ENCODE measurements around the gene ITPK1.

Gene ITPK1

DNA sequence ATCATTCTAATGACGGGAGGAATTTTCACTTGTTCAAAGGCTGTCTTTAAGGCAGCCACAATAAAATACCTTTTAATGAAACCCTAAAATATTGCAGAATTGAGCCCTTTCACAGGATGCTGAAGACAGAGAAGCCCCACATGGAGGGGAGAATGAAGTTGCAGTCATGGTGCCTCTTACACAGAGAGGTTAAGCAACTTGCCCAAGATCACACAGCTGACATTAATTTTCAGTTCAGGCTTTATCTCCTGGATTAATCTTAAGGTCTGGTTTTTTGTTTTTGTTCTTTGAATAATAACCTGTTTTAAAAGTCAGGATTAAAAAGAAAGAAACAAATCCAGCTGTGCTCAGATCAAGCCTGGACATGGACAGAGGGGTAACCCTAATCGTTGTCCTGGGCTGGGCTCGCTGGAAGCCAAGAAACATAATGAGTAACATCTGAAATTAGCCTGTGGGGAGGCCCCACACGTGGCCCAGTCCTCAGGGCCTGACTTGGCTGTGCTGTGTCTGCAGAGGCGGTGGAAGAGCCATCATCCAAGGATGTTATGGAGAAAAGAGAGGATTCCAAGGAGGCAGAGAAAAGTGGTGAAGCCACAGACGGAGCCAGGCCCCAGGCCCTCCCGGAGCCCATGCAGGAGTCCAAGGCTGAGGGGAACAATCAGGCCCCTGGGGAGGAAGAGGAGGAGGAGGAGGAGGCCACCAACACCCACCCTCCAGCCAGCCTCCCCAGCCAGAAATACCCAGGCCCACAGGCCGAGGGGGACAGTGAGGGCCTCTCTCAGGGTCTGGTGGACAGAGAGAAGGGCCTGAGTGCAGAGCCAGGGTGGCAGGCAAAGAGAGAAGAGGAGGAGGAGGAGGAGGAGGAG is 184.8 kb downstream of the ITPK1 start:
- no peak for DNase-seq

DNA sequence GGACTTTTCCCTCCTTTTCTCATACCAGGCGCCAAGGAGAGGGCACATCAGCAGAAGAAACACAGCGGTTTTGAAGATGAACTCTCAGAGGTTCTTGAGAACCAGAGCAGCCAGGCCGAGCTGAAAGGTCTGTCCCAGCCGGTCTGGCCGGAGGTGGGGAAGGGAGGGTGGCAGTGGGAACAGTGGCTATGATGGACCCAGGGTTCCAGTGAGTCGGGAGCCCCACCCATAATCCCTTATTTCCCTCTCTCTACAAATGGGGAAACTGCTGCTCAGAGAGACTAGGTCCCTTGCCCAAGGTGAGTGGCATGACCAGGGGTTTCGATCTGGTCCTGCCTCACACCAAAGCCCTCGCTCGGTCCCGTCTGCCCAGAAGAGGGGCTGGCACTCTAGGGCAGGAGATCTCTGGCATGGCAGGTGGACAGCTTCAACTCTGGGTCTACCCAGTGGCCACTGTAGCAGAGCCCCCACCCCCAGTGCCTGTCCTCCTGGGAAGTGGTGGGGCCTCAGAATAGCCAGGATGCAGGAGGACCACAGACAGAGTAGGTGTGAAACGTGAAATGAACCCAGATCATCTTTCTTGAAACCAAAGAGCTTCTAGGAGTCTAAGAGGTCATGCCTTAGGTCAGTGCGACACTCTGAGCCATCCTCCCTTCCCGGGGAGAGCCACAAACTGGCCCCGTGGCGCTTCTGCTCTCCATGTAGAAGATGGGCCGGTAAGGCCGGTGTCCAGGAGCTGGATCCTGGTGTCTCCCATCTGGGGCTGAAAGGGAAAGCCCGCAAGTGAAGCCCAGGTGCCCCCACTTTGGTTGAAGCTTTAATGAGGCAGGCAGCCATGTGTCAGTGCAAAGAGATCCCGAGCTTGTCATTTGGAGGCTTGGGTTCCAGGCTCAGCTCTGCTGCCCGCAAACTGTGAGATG is 185.8 kb downstream of the ITPK1 start:
- DNase-seq: no peak

DNA sequence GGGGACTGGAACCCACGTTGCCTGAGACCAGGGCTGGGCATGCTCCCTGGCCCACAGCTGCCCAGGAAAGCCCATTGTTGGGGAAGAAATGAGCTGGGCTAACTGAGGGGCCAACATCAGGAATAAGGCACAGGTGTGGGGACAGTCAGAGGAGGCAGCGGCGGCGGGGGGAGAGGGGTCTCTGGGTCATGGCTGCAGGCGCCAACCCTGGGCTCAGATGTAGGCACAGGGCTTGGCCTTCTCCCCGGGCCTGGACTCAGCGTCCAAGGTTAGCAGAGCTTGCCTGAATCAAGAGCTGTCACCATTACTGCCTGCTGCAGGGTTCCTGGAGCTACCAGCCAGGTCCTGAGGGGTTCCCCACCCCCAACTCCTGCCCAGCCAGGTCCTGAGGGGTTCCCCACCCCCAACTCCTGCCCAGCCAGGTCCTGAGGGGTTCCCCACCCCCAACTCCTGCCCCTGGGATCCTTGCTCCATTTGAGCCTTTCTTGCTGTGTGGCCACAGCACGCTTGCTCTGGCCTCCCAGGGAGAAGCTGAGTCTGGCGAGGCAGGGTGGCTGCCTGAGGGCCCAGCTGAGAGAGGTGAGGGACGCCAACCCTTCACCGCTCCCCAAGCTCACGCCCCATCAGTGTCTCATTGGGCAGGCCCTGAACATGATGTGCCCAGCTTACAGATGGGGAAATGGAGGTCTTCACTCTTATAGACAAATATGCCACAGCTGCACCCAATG is 186.6 kb downstream of the ITPK1 start:
- no peak for DNase-seq

DNA sequence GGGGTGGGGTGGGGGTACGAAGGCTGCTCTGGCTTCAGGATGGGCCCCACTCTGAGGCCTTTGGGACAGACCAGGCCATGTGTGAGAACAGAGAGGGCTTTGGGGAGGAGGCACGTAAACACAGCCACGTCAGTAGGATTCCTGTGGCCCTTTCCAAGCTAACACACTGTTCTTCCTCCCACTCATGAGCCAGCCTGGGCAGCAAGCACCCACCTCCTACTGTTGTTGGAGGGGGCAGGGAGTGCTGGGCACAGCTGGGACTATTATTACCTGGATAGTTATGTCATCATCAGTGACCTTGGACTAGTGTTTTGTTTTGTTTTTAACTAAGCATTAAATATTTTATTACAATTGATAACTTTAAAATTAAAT is 187.5 kb downstream of the ITPK1 start:
- DNase-seq: no peak

DNA sequence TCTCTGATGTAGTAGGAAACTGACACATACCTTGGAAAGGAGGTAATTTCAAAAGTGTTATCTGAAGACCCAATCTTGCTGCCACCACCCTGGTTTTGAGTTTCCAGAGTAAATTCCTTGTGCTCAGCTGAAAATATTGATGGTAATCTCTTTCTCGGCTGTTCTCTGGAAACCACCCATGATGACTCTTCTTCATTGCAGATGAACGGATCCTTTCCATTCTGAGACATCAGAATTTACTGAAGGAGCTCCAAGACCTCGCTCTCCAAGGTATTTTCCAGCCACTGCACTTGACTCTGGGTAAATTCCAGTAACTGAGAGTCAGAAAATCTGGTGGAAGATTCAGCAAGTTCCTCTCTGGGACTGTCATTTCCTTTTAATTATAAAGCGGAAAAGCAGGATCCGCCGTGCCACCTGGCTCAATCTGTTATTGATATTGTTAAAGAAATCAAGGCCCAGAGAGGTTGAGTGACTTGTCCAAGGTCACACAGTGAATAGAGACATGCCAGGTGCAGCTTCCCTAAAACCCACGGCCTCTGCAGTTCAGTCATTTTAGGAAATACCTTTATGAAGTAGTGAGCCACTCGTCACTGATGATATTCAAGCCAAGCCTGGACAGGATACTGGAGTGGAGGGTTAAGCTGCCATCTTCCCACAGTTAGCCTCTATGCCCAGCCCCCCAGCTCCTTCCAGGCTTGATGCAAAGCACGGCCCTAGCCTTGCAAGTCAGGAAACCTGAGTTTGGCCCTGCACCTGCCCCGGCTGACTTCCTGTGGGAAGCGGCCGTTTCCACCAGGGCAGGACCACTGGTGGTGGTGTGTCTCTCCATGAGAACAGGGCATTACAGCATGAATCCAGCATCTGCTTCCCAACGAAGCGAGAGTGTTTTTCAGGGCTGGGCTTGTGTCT is 188.1 kb downstream of the ITPK1 start:
- no peak for DNase-seq

DNA sequence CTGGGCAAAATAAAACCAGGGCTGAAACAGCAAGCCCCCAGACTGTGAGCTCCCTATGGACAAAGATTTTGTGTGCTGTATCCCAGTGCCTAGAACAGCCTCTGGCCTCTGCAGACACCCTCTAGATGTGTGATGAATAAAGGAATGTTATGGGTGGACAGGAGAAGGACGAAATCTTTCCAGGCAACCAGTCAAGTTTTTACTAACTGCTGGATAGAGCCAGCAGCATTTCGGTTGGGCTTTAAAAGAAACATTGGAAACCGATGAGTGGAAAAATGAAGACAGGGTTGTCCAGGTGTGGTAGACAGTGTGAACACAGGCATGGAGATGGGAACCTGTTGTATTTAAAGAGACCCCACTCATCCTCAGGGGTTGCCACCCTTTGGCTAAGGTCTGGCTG is 188.8 kb downstream of the ITPK1 start:
- DNase-seq: no peak

DNA sequence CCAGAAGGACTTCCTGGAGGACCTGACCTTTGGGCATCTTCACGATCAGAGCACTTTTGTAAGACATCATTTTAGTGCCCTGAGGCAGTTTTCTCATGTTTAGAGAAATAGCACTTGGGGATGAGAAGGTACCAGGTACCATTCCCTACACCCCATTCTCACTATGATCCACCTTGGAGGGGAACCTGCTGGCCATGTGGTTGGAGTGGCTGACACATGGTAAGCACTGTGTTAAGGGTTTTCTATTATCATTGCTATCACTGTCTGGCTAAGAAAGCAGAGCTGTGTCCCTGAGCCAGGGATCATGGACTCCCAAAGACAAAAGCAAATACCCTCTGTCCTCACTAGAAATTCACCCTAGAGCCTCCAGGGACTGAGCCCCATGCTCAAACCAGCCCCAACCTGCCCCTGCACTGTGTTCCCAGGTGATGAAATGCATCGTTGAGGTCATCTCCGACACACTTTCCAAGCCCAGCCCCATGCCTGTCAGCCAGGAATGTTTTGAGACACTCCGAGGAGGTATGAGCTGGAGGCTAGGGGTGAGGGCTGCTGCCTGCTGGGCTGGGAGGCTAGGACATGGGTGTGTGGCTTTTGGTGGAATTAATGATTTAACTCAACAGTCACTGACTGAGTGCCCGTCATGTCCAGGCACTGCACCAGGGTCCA is 189.4 kb downstream of the ITPK1 start:
- no peak for DNase-seq

DNA sequence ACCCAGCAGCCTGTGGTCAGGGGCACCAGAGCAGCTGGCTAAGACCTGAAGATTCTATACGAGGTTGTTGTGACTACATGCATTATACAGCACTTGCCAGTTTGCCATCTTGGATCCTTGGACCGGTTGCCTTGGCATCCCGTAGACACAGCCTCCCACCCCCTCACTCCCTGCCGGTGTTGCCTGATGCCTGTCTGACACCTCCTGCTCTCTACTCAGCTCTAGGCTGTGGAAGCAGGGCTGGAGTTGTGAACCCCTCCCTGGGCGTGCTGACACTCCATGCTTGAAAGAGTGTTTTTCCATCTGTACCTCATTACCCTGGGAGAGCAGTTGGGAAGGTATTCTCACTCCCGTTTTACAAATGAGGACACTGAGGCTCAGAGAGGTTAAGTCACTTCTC is 190.3 kb downstream of the ITPK1 start:
- no peak for DNase-seq

DNA sequence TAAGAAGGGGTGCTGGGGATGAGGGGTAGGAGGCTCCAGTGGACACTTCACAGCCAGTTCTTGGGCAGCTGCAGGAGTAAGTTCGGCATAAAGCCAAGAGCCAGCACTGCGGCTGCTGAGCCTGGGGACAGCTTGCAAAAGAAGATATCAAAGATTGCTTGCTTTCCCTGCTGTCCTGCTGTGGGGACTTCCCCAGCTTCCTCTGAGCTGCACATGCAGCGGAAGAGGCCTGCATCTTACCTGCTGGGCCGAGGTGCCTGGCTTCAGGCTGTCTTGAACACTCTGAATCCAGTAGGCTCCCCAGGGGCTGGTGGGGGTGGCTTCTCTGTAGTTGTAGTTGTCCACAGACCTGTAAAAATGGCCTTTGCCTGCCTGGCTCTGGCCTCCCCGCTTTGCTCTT is 191.5 kb downstream of the ITPK1 start:
- no peak for DNase-seq

DNA sequence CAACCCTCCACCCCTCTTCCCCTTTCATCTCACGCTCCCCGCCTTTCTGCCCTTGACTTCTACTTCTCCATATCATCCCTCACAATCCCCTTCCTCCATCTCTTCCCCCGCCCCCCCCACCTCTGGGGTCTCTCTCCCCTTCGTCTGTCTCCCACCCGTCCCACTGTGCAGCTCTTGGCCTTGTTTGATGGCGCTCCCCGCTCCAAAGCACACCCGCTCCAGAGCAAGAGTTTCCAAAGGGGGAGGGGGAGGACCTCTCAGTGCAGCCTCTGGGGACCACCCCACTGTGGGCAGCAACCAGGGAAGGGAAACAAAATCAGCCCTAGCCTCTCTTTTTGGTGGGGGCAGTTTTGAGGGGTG is 192.0 kb downstream of the ITPK1 start:
- no peak for DNase-seq

DNA sequence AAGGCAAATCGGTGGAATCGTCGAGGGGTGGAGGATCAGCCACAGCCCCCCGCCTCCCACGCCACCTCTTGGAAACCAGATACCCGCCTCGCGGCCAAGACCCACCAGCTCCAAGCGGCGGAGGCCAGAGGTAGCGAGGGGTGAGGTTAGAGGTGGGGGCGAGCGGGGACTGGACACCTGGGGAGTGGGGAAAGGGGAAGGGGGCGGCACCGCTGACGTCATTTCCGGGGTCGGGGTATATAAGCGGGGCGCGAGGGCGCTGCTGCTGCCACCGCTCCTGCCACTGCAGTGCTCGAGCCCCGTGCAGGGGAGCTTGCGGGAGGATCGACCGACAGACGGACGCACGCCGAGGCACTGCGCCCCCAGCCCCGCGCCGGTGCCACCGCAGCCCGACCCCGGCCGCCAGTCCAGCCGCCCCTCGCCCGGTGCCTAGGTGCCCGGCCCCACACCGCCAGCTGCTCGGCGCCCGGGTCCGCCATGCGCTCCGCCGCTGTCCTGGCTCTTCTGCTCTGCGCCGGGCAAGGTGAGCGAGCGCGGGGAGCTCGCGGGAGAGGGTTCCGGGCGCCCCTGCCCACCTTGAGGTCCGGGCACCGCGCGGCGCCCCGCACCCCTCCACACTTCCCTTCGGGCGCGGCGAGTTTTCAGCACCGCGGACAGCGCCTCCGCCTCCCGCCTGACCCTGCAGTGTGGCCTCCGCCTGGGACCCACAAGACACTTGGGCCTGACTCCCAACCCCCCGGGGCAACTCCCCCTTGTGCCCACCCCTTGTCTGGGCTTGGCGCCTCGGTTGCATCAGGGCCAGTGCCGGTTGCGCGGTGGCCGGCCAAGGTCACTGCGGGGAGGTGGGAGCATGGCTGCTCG is 192.6 kb downstream of the ITPK1 start, which contains the start of gene CHGA:
CHGA (plus strand) TSS at position 268 of the 861 bp plus-strand sequence; CDS start at position 478, 210 bp downstream.
- DNase-seq: no peak

DNA sequence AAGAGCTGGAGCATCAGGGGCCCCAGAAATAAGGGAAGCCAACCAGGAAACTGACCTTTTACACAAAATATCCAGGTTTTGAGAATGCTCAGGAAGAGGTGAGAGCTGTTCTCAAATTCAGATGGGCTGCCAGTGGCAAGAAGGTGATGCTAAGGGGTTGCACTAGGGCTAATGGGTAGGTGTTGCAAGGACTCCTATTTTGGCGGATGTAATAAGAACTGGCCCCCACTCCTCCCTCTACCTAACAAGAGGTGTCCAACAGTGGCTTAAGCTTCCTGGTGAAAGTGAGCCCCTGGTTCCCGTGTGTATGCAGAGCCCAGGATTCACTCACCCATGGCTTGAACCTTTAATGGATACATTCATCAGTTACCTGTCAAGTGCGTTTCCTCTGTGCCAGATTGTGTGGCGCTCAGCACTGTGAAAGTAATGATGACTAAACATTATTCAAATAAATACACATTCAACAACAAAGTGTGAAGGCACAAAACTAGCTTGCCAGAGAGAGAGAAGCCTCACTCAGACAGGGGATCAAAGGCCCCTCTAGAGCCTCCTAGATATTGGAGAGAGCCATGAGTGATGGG is 193.5 kb downstream of the ITPK1 start:
- DNase-seq: no peak

DNA sequence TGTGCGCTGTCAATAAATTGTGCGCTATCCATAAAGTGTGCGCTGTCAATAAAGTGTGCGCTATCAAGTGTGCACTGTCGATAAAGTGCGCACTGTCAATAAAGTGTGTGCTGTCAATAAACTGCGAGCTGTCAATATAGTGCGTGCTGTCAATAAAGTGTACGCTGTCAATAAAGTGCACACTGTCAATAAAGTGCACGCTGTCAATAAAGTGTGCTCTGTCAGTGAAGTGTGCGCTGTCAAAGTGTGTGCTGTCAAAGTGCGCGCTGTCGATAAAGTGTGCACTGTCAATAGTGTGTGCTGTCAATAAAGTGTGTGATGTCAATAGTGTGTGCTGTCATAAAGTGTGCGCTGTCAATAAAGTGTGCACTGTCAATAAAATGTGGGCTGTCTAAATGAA is 195.7 kb downstream of the ITPK1 start:
- DNase-seq: no peak

DNA sequence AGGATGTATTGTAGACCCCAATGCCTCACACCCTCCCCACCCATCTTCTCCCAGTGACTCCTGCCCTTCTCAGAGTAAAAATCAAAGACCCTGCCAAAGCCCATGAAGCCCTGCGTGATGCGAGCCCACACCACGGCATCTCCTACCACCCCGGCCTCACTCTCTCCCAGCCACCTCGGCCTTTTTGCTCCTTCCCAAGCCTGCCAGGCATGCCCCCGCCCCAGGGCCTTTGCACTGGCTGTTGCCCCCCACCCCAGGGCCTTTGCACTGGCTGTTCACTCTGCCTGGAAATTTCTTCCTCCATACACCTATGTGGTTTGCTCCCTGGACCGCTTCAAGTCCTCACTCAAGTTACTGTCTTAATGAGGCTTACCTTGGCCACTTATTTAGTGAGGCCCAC is 197.8 kb downstream of the ITPK1 start:
- DNase-seq: no peak

DNA sequence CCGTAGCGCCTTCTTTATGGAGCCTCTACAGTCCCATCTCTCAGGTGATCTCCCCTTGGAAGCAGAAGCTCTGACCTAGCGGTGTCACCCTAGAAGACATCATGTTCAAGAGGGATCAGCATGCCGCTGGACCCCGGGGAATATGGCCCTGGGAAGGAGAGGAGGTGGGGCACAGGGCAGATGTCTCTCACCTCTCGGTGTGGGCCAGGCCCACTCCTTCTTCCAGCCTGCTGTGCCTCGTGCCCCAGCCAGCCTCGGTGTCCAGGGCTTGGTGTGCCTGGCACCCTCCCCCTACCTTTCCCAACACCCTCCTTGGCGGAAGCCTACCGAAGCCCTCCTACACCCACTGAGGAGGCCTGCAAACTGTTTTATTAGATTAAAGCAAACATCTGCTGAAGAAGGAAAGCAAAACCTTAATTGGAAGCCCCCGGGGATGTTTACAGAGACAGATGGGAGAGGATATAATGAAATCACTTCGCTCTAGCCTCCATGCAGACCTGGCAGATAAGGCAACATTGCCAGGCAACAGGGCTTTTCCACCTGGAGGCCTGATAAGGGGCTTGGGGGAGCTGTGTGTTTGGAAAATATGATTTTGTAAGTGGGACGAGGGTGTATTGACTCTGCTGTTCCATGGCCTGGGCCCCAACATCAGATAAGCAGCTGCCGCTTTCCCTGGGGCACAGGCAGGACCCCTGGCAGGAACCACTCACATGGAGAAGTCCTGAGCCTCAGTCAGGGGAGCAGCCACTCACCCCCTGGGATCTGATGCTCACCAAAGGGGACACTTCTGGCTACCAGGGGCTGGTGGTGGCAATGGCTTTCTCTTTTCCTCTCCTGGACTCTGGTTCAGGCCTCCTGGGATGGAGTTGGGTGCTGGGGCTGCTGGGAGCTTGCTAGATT is 198.4 kb downstream of the ITPK1 start:
- DNase-seq: no peak

DNA sequence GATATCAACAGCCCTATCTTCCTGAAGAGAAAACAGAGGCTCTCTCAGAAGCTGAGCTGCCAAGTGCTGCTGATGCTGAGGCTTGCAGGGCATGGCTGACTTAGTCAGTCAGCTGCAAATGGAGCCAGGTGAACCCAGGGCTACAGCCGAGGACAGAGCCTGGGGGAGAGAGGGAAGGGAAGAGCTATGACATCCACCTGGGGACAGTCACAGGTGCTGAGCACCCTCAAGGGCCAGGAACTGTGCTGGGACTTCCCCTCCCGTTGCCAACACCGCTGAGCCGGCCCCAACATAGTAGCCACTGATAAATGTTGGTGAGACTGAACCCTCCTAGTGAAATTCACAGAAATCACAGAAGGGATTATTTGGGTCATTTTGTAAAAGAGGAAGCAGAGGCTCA is 199.5 kb downstream of the ITPK1 start:
- no peak for DNase-seq

DNA sequence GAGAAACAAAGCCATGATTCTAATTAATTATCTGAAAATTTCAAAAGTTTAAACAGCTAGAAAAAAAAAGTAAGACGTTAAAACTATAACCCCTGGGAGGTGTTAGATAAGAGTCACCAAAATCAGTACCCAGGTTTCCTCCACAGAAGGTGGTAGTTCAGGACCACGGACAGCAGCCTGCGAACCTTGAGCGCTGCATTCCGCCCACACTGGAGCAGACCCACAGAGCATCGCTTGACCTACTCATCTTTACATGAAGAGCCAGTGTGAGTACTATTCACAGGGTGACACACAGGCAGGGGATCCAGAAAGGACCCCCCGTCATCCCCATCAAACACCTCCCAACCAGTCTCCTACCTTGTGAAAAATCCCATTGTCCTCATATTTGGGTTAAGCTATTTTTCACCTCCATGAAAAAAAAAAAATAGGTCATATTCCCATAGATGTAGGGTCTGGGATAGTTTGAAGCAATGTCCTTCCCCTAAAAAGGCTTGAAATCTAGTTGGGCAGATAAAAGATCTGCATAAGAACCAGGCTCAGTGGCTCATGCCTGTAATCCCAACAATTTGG is 201.6 kb downstream of the ITPK1 start:
- DNase-seq: no peak

DNA sequence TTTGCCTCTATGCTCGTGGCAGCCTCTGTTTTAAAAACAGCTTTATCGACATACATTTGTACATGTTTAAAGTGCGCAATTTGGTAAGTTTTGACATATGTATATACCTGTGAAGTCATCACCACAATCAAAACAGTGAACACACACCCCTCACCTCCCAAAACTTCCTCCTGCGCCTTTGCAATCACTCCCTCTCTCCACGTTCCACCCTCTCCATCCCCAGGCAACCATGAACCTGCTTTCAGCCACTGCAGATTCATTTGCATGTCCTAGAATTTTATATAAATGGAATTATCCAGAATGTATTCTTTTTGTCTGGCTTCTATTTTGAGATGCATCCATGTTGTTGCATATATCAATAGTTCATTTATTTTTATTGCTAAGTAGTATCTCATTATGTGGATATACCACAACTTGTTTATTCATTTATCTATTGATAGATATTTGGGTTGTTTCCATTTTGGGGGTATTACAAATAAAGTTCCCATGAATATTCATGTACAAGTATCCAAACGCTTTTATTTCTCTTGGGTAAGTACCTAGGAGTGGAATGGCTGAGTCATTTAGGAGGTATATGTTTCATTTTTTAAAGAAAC is 208.3 kb downstream of the ITPK1 start:
- DNase-seq: no peak

Data from activated gamma-delta T cell (primary cell).